GM19328 (cell line): Measurements from ENCODE around the gene TRIM71.
"Not testable (repeated sequence)": the region's sequence is repeated elsewhere in the genome, so short reads cannot be mapped to it uniquely, and the experiment has no call there.

ENCODE experiments used
- ATAC-seq: cut with Tn5 transposase; IDR thresholded peaks from one replicate; pipeline ENCODE4 v1.9.1; 2021; ENCODE audit warnings: mild to moderate bottlenecking, moderate library complexity; ENCODE audit not compliant: unreplicated experiment

Gene TRIM71

GRCh38 chr3:32817558-32818228, at the start of gene TRIM71:
TSS of gene TRIM71 (plus strand) at chr3:32817997. CDS start at chr3:32818081, 84 bp downstream.
- no peak for ATAC-seq

- no peak for ATAC-seq
Observed at GRCh38 chr3:32778389-32778788, 39.4 kb upstream of the TRIM71 start.

GRCh38 chr3:32780071-32780734, 37.6 kb upstream of the TRIM71 start:
- ATAC-seq, result no peak

GRCh38 chr3:32780735-32781210, 37.0 kb upstream of the TRIM71 start:
- peak; percentile 20 for ATAC-seq

GRCh38 chr3:32781211-32781968, 36.4 kb upstream of the TRIM71 start:
- ATAC-seq, result peak; percentile 91

- not testable (repeated sequence) for ATAC-seq
Observed at GRCh38 chr3:32781969-32782270, 35.9 kb upstream of the TRIM71 start.

- no peak for ATAC-seq
Observed at GRCh38 chr3:32782407-32782806, 35.4 kb upstream of the TRIM71 start.

- ATAC-seq, result no peak
Observed at GRCh38 chr3:32791833-32792232, 26.0 kb upstream of the TRIM71 start.

- ATAC-seq, result no peak
Observed at GRCh38 chr3:32794487-32795308, 23.1 kb upstream of the TRIM71 start.

- ATAC-seq, result not testable (repeated sequence)
Observed at GRCh38 chr3:32796384-32796950, 21.3 kb upstream of the TRIM71 start.

GRCh38 chr3:32797776-32798175, 20.0 kb upstream of the TRIM71 start:
- no peak for ATAC-seq

GRCh38 chr3:32801440-32801839, 16.4 kb upstream of the TRIM71 start:
- ATAC-seq, result not testable (repeated sequence)

GRCh38 chr3:32813180-32813579, 4.6 kb upstream of the TRIM71 start:
- ATAC-seq, result no peak

GRCh38 chr3:32814361-32814760, 3.4 kb upstream of the TRIM71 start:
- ATAC-seq, result no peak

GRCh38 chr3:32815841-32816438, 1.9 kb upstream of the TRIM71 start:
- ATAC-seq, result no peak

GRCh38 chr3:32816439-32817256, 1.1 kb upstream of the TRIM71 start:
- ATAC-seq, result no peak

GRCh38 chr3:32817257-32817557, 590 bp upstream of the TRIM71 start:
- no peak for ATAC-seq

- no peak for ATAC-seq
Observed at GRCh38 chr3:32818229-32818969, 602 bp downstream of the TRIM71 start.

- ATAC-seq, result no peak
Observed at GRCh38 chr3:32818970-32819511, 1.2 kb downstream of the TRIM71 start.
